OCI-M2 (cell line): ENCODE data around the gene PCDHGB6.
"Not testable (repeated sequence)": the region's sequence is repeated elsewhere in the genome, so short reads cannot be mapped to it uniquely, and the experiment has no call there.

ENCODE experiments used
- DNase-seq: peaks from one replicate; lab custom pipeline; 2025; ENCODE audit not compliant: unreplicated experiment; lab: John Stamatoyannopoulos, UW

The PCDHGB6 gene

GRCh38 chr5:141407790-141408505 is at the start of gene PCDHGB6:
PCDHGB6 (plus strand) TSS chr5:141408021; CDS start chr5:141408203, 182 bp downstream.
- DNase-seq, result not testable (repeated sequence)

DNA sequence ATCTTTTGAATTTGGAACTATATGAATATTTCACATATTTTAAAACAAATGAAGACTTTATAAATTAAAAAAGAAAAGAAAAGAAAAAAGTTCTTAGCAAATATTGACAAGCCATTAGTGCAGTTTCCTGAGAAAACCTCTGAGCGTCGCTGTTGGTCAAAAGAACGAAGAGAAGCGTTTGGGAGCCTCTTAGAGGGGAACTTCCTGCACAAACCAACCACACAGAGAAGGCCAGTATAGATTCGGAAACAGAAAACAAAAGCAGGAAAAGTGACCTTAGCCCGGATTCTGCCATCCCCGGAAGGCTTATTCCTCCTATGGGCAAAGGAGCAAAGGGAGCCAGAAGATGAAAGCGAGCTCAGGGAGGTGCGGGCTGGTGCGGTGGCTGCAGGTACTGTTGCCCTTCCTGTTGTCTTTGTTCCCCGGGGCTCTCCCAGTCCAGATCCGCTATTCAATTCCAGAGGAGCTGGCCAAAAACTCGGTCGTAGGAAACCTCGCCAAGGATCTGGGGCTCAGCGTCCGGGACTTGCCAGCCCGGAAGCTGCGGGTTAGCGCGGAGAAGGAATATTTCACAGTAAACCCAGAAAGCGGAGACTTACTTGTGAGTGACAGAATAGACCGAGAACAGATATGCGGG is 47.9 kb upstream of the PCDHGB6 start, which contains the start of gene PCDHGB2:
PCDHGB2 (plus strand) TSS at position 205 of the 637 bp plus-strand sequence; CDS start at position 347, 142 bp downstream.
- DNase-seq, result no peak

- no peak for DNase-seq
Measured at GRCh38 chr5:141360685-141361084, 47.1 kb upstream of the PCDHGB6 start.

DNA sequence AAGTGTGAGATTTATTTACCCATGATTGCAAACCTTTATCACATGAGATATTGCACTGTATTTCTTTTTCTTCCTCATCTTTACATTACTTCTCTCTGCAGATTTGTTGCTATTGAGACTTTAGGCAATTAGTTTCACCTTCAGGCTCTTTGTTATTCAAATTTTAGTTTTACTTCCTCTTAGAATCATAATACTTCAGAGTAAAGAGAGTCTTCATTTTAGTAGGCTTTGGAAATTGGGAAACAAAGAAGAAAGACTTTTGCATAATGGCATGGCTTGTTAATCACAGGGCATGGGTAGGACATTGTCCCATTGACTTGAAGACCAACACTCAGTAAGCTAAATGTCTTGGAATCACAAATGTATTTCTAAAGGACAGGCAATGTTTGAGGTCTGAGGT is 45.1 kb upstream of the PCDHGB6 start:
- DNase-seq, result no peak

GRCh38 chr5:141363952-141364660 is 43.7 kb upstream of the PCDHGB6 start, which contains the start of gene PCDHGA5:
PCDHGA5 (plus strand) TSS chr5:141364162; CDS start chr5:141364331, 169 bp downstream.
- DNase-seq, result no peak

- DNase-seq, result no peak
Measured at GRCh38 chr5:141366016-141366896, 41.6 kb upstream of the PCDHGB6 start.

DNA sequence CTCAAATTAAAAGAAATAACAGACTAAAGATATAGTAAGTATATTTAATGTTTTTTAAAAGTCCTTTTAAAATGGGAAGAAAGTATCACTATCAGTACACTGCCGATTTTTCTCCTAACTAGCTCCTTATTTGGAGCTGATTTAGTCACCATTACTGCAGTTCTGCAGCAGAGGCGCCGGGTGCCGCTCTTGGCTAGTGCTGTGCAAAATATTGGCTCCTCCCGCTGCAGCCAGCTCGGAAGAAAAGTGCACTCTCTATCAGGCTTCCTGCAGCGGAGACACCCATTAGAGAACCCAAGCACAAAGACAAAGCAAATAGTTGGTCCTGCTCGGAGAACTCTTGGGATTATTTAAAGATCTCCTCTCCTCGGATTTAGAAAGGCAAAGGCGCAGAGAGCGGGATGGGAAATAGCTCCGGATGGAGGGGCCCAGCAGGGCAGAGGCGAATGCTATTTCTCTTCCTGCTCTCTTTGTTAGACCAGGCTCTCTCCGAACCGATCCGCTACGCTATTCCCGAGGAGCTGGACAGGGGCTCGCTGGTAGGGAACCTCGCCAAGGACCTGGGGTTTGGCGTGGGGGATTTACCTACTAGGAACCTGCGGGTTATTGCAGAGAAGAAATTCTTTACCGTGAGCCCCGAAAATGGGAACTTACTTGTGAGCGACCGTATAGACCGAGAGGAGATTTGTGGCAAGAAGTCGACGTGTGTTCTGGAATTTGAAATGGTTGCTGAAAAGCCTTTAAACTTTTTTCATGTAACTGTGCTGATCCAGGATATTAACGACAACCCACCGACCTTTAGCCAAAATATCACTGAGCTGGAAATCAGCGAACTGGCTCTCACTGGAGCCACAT is 37.6 kb upstream of the PCDHGB6 start, which contains the start of gene PCDHGB3:
PCDHGB3 (plus strand) TSS at position 249 of the 855 bp plus-strand sequence; CDS start at position 402, 153 bp downstream.
- DNase-seq, result no peak

GRCh38 chr5:141371572-141372475 is 36.0 kb upstream of the PCDHGB6 start:
- DNase-seq, result no peak

GRCh38 chr5:141373673-141374317 is 34.0 kb upstream of the PCDHGB6 start, which contains the start of gene PCDHGA6:
PCDHGA6 (plus strand) TSS chr5:141373891; CDS start chr5:141374084, 193 bp downstream.
- no peak for DNase-seq

DNA sequence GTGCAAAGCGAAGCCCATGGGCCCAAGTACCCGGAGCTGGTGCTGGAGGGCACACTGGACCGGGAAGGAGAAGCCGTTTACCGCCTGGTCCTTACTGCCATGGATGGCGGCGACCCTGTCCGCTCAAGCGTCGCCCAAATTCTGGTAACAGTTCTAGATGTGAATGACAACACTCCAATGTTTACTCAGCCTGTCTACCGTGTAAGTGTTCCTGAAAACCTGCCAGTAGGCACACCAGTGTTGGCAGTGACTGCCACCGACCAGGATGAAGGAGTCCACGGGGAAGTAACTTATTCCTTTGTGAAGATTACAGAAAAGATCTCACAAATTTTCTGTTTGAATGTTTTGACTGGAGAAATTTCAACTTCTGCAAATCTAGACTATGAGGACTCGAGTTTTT is 33.2 kb upstream of the PCDHGB6 start:
- DNase-seq, result no peak

DNA sequence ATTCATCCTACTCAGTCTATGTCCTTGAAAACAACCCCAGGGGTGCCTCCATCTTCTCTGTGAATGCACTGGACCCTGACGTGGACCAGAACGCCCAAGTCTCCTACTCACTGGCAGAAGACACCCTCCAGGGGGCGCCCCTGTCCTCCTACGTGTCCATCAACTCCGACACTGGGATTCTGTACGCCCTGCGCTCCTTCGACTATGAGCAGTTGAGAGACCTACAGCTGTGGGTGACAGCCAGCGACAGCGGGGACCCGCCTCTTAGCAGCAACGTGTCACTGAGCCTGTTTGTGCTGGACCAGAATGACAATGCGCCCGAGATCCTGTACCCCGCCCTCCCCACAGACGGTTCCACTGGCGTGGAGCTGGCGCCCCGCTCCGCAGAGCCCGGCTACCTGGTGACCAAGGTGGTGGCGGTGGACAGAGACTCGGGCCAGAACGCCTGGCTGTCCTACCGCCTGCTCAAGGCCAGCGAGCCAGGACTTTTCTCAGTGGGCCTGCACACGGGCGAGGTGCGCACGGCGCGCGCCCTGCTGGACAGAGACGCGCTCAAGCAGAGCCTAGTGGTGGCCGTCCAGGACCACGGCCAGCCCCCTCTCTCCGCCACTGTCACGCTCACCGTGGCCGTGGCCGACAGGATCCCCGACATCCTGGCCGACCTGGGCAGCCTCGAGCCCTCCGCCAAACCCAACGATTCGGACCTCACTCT is 32.2 kb upstream of the PCDHGB6 start:
- DNase-seq, result not testable (repeated sequence)

GRCh38 chr5:141382469-141383294 is 25.1 kb upstream of the PCDHGB6 start, which contains the start of gene PCDHGA7:
PCDHGA7 (plus strand) TSS chr5:141382742; CDS start chr5:141382900, 158 bp downstream.
- DNase-seq, result no peak

GRCh38 chr5:141383345-141383744 is 24.5 kb upstream of the PCDHGB6 start:
- no peak for DNase-seq

- DNase-seq, result no peak
Measured at GRCh38 chr5:141384471-141385267, 23.2 kb upstream of the PCDHGB6 start.

GRCh38 chr5:141387557-141388311 is 20.1 kb upstream of the PCDHGB6 start, which contains the start of gene PCDHGB4:
PCDHGB4 (plus strand) TSS chr5:141387698; CDS start chr5:141387885, 187 bp downstream.
- DNase-seq, result not testable (repeated sequence)
